Measurements from ENCODE around the gene MIGA2. TPM values are rescaled to one million over a fixed set of nuclear protein-coding genes. Genes with fewer than 3 reads are reported as not detected.
"Not testable (repeated sequence)": the region's sequence is repeated elsewhere in the genome, so short reads cannot be mapped to it uniquely, and the experiment has no call there.

MIGA2 gene
- total and polyA plus RNA-seq, 8 donors = 7.5 to 30.9 (median 9.8) TPM

GRCh38 chr9:129032541-129033159, 3.8 kb upstream of the MIGA2 start:
- intact Hi-C loops (cut with DNase I) = no loop called here
- no peak for FAIRE-seq
- peak in 1 of 6 donors; percentile 8 for DNase-seq
- Histone ChIP-seq H3K4me1 (peaks cover 0 to 4% (median 0%) of the 10 kb centered on the region in 3 donors), H3K9me3 (no peaks in the 10 kb centered on the region), H3K27ac (no peak overlapping the region), H3K4me3 (no peak overlapping the region), H3K27me3 (no peaks in the 10 kb centered on the region), H3K36me3 (no peaks in the 10 kb centered on the region)
- 72 to 86% methylated on average over 12 of the region's 12 CpGs for WGBS, 2 donors
- TF ChIP-seq CTCF (IDR thresholded peaks at IDR 0.05) = no peak
- ATAC-seq = no peak

- H3K27ac ChIP-seq = no peak overlapping the region
- H3K9me3 ChIP-seq = no peaks in the 10 kb centered on the region
- no peak for ATAC-seq
- no peak overlapping the region for H3K4me3 ChIP-seq
- H3K4me1 ChIP-seq = peaks cover 0 to 6% (median 0%) of the 10 kb centered on the region in 3 donors
- TF ChIP-seq CTCF (IDR thresholded peaks at IDR 0.05) = no peak
- intact Hi-C loops (cut with DNase I) = no loop called here
- WGBS, 2 donors = 84 to 86% methylated on average over 8 of the region's 8 CpGs
- no peak for FAIRE-seq
- H3K36me3 ChIP-seq = no peaks in the 10 kb centered on the region
- H3K27me3 ChIP-seq = no peaks in the 10 kb centered on the region
- DNase-seq = no peak
Observed at GRCh38 chr9:129033216-129033615, 3.2 kb upstream of the MIGA2 start.

GRCh38 chr9:129035838-129036237, 588 bp upstream of the MIGA2 start:
- H3K4me1 ChIP-seq; FAIRE-seq; intact Hi-C loops (cut with DNase I); H3K9me3 ChIP-seq; H3K27me3 ChIP-seq; H3K36me3 ChIP-seq: not testable (repeated sequence)
- WGBS, 2 donors = 29 to 33% methylated on average over 13 of the region's 13 CpGs
- peak overlapping the region; percentile 11 to 84 (median 46) for H3K4me3 ChIP-seq
- ATAC-seq = peak; percentile 23 to 36 (median 28)
- peak overlapping the region; percentile 48 to 78 (median 64) for H3K27ac ChIP-seq
- peak in 1 of 6 donors; percentile 61 for DNase-seq

GRCh38 chr9:129036923-129037766, 719 bp downstream of the MIGA2 start:
- WGBS, 2 donors = 7 to 8% methylated on average over 32 of the region's 32 CpGs
- peaks cover 0 to 6% (median 0%) of the 10 kb centered on the region in 3 donors for H3K4me1 ChIP-seq
- intact Hi-C loops (cut with DNase I) = no loop called here
- peak overlapping the region; percentile 77 to 95 (median 82) for H3K4me3 ChIP-seq
- H3K36me3 ChIP-seq = no peaks in the 10 kb centered on the region
- DNase-seq (peak in 1 of 6 donors; percentile 59), ATAC-seq (no peak), FAIRE-seq (no peak)
- TF ChIP-seq CTCF (IDR thresholded peaks at IDR 0.05) = no peak
- H3K9me3 ChIP-seq = no peaks in the 10 kb centered on the region
- peak overlapping the region; percentile 38 to 52 (median 45) for H3K27ac ChIP-seq
- H3K27me3 ChIP-seq = no peaks in the 10 kb centered on the region

- ATAC-seq (no peak), FAIRE-seq (no peak), DNase-seq (no peak)
- H3K36me3 ChIP-seq = peaks cover 0 to 4% (median 0%) of the 10 kb centered on the region in 3 donors
- peak overlapping the region in 1 of 4 donors; percentile 77 for H3K4me3 ChIP-seq
- no peak overlapping the region for H3K27ac ChIP-seq
- TF ChIP-seq CTCF (IDR thresholded peaks at IDR 0.05) = no peak
- H3K9me3 ChIP-seq = no peaks in the 10 kb centered on the region
- peaks cover 0 to 6% (median 0%) of the 10 kb centered on the region in 3 donors for H3K4me1 ChIP-seq
- WGBS, 2 donors = 32 to 34% methylated on average over 6 of the region's 6 CpGs
- H3K27me3 ChIP-seq = no peaks in the 10 kb centered on the region
- intact Hi-C loops (cut with DNase I) = no loop called here
Observed at GRCh38 chr9:129037767-129038098, 1.3 kb downstream of the MIGA2 start.

All from pancreas (tissue), 10 donors.